ENCODE measurements around the gene MYZAP.

DNA sequence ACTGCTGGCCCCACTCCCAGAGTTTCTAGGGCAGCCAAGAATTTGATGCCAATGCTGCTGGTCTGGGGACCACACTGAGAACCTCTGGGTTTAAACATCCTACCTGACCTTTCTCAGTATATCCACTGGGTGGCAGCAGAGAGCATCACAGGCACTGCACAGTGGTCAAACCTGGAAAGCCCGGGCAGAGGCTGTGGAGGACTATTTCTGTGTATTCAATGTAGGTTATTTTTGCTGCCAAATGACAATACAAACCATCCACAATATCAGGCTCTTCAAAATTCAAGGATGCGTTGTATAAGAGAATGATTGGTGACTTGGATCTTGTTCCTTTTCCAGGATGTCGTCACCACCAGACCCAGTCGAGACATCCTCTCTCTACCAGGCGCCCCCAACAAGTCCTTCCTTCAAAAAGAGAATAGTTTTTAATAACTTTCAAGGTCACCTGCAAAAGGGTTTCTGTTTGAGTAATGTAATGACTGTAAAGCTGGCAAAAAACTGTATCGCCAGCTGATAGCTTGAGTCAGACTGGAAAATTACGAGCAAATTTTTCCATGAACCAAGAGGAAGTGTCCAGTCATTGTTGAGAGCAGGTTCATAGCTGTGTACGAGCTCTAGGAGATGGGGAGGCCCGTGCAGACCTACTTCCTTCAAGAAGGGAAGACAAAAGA is 30.5 kb upstream of the MYZAP start:
- TF ChIP-seq, protein P1, sequence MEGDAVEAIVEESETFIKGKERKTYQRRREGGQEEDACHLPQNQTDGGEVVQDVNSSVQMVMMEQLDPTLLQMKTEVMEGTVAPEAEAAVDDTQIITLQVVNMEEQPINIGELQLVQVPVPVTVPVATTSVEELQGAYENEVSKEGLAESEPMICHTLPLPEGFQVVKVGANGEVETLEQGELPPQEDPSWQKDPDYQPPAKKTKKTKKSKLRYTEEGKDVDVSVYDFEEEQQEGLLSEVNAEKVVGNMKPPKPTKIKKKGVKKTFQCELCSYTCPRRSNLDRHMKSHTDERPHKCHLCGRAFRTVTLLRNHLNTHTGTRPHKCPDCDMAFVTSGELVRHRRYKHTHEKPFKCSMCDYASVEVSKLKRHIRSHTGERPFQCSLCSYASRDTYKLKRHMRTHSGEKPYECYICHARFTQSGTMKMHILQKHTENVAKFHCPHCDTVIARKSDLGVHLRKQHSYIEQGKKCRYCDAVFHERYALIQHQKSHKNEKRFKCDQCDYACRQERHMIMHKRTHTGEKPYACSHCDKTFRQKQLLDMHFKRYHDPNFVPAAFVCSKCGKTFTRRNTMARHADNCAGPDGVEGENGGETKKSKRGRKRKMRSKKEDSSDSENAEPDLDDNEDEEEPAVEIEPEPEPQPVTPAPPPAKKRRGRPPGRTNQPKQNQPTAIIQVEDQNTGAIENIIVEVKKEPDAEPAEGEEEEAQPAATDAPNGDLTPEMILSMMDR (IDR thresholded peaks at IDR 0.05 in 8 of 11, conservative IDR thresholded peaks at IDR 0.05 in 3 of 11), result peak; percentile 70 to 90 (median 88)
- TF ChIP-seq POLR2AphosphoS5 (IDR thresholded peaks at IDR 0.05) (no peak), POLR2A (IDR thresholded peaks at IDR 0.05) (no peak)

All from spleen (tissue), 7 donors.